ENCODE data around the gene ZBTB40.

DNA sequence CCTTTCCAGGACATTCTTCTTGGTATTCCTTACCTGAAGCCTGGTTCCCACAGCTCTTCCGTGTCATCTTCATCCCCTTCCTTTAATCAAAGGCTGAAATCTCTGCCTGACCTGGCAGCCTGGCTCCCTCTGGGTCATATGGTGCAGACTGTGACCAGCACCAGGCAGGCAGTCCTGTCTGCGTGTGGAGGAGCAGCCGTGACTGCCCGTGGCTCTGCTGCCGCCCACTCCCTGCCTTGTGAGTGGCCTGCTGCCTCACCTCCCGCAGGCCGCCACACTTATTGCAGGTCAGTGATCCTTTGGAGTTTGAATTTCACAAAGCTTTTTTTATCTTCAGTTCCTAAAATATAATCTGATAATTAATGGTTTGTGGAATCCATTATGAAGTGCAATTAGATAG is 75.5 kb downstream of the ZBTB40 start:
- TF ChIP-seq POLR2A (IDR thresholded peaks at IDR 0.05), result no peak
- TF ChIP-seq, protein P1, sequence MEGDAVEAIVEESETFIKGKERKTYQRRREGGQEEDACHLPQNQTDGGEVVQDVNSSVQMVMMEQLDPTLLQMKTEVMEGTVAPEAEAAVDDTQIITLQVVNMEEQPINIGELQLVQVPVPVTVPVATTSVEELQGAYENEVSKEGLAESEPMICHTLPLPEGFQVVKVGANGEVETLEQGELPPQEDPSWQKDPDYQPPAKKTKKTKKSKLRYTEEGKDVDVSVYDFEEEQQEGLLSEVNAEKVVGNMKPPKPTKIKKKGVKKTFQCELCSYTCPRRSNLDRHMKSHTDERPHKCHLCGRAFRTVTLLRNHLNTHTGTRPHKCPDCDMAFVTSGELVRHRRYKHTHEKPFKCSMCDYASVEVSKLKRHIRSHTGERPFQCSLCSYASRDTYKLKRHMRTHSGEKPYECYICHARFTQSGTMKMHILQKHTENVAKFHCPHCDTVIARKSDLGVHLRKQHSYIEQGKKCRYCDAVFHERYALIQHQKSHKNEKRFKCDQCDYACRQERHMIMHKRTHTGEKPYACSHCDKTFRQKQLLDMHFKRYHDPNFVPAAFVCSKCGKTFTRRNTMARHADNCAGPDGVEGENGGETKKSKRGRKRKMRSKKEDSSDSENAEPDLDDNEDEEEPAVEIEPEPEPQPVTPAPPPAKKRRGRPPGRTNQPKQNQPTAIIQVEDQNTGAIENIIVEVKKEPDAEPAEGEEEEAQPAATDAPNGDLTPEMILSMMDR (IDR thresholded peaks at IDR 0.05), result no peak
